DOHH2 (cell line): Measurements from ENCODE around the gene EPB41.

Experiments
- H3F3A ChIP-seq: fragments of 200-600 bp; sonication (generic), shearing (Covaris generic); 2 replicates; pipeline ENCODE4 v1.6.0; 2016; ENCODE audit warnings: antibody characterized with exemption, mild to moderate bottlenecking; ENCODE audit not compliant: control insufficient read depth, insufficient read depth
- H3K27ac ChIP-seq: fragments of 200-600 bp; sonication (generic); 2 replicates; pipeline ENCODE4 v1.5.1; 2014; ENCODE audit warnings: low read depth, mild to moderate bottlenecking, low read length, moderate library complexity
- H3K27me3 ChIP-seq: fragments of 200-600 bp; sonication (generic); 2 replicates; pipeline ENCODE4 v1.6.1; 2014; ENCODE audit warnings: mild to moderate bottlenecking, low read length, mixed read lengths; ENCODE audit not compliant: control insufficient read depth
- H3K36me3 ChIP-seq: fragments of 200-600 bp; sonication (generic); 2 replicates; pipeline ENCODE4 v1.6.1; 2014; ENCODE audit warnings: mild to moderate bottlenecking, low read length, moderate library complexity, mixed read lengths; ENCODE audit not compliant: control insufficient read depth
- H3K4me1 ChIP-seq: fragments of 200-600 bp; sonication (generic); 2 replicates; pipeline ENCODE4 v1.6.1; 2014; ENCODE audit warnings: mild to moderate bottlenecking, low read length, mixed read lengths; ENCODE audit not compliant: control insufficient read depth
- H3K4me2 ChIP-seq: fragments of 200-600 bp; sonication (generic); 2 replicates; pipeline ENCODE4 v1.6.0; 2014; ENCODE audit warnings: mild to moderate bottlenecking, low read length, moderate library complexity
- H3K4me3 ChIP-seq: fragments of 200-600 bp; sonication (generic); 2 replicates; pipeline ENCODE4 v1.5.1; 2014; ENCODE audit warnings: mild to moderate bottlenecking, low read length, mixed read lengths
- H3K79me2 ChIP-seq: fragments of 200-600 bp; sonication (generic); 2 replicates; pipeline ENCODE4 v1.6.1; 2014; ENCODE audit warnings: mild to moderate bottlenecking, low read length, mixed read lengths; ENCODE audit not compliant: control insufficient read depth
- H3K9me2 ChIP-seq: fragments of 200-600 bp; sonication (generic); replicated peaks from 2 replicates; pipeline ENCODE4 v1.6.1; 2014; ENCODE audit warnings: mild to moderate bottlenecking, low read length, mixed read lengths; ENCODE audit not compliant: control insufficient read depth
- H3K9me3 ChIP-seq: fragments of 200-600 bp; sonication (generic); 2 replicates; pipeline ENCODE4 v1.6.1; 2014; ENCODE audit warnings: antibody characterized with exemption, low read length, mixed read lengths; ENCODE audit not compliant: control insufficient read depth, insufficient read depth
- H4K20me1 ChIP-seq: fragments of 200-600 bp; sonication (generic); 2 replicates; pipeline ENCODE4 v1.6.0; 2014; ENCODE audit warnings: low read depth, mild to moderate bottlenecking, antibody characterized with exemption, low read length, moderate library complexity; ENCODE audit not compliant: control insufficient read depth, insufficient read depth
- CTCF ChIP-seq: fragments of 200-600 bp; sonication (generic); IDR thresholded peaks from one replicate; pipeline ENCODE4 v1.5.1; 2014; ENCODE audit warnings: antibody characterized with exemption, mild to moderate bottlenecking, low read depth, low read length; ENCODE audit not compliant: poor library complexity, severe bottlenecking
- EZH2phosphoT487 ChIP-seq: fragments of 200-600 bp; sonication (generic); IDR thresholded peaks from 2 replicates; pipeline ENCODE4 v1.6.1; 2017; ENCODE audit warnings: borderline replicate concordance, mild to moderate bottlenecking, antibody characterized with exemption, low read length, moderate library complexity, mixed read lengths

The EPB41 gene

GRCh38 chr1:28925350-28925891 is 11.1 kb downstream of the EPB41 start:
- peaks cover 34% of the 10 kb centered on the region for H3K4me1 ChIP-seq
- H3K36me3 ChIP-seq: no peaks in the 10 kb centered on the region
- no peaks in the 10 kb centered on the region for H3K27me3 ChIP-seq
- no peak overlapping the region for H3K4me3 ChIP-seq
- no peaks in the 10 kb centered on the region for H3K9me2 ChIP-seq
- H3K9me3 ChIP-seq: no peaks in the 10 kb centered on the region
- peaks cover 64% of the 10 kb centered on the region for H3K79me2 ChIP-seq
- H3F3A ChIP-seq: peaks cover 21% of the 10 kb centered on the region
- H3K4me2 ChIP-seq: no peak overlapping the region
- TF ChIP-seq EZH2phosphoT487 (no peak), CTCF (no peak)
- H3K27ac ChIP-seq: no peak overlapping the region
- H4K20me1 ChIP-seq: peaks cover 10% of the 10 kb centered on the region

GRCh38 chr1:28926629-28927265 is 12.4 kb downstream of the EPB41 start:
- TF ChIP-seq EZH2phosphoT487 (no peak), CTCF (no peak)
- H3F3A ChIP-seq: peaks cover 21% of the 10 kb centered on the region
- peaks cover 7% of the 10 kb centered on the region for H4K20me1 ChIP-seq
- peaks cover 64% of the 10 kb centered on the region for H3K79me2 ChIP-seq
- no peaks in the 10 kb centered on the region for H3K9me2 ChIP-seq
- no peaks in the 10 kb centered on the region for H3K36me3 ChIP-seq
- H3K9me3 ChIP-seq: no peaks in the 10 kb centered on the region
- peak overlapping the region; percentile 63 for H3K4me2 ChIP-seq
- H3K27me3 ChIP-seq: no peaks in the 10 kb centered on the region
- H3K27ac ChIP-seq: peak overlapping the region; percentile 65
- peak overlapping the region; percentile 39 for H3K4me3 ChIP-seq
- peaks cover 34% of the 10 kb centered on the region for H3K4me1 ChIP-seq

- Histone ChIP-seq H3K36me3 (no peaks in the 10 kb centered on the region), H3K4me3 (peak overlapping the region; percentile 39), H3F3A (peaks cover 21% of the 10 kb centered on the region), H3K27ac (peak overlapping the region; percentile 65), H4K20me1 (peaks cover 7% of the 10 kb centered on the region), H3K9me3 (no peaks in the 10 kb centered on the region), H3K4me2 (peak overlapping the region; percentile 63), H3K9me2 (no peaks in the 10 kb centered on the region), H3K79me2 (peaks cover 68% of the 10 kb centered on the region), H3K27me3 (no peaks in the 10 kb centered on the region), H3K4me1 (peaks cover 34% of the 10 kb centered on the region)
- TF ChIP-seq EZH2phosphoT487 (no peak), CTCF (no peak)
Measured at GRCh38 chr1:28927266-28927647, 12.9 kb downstream of the EPB41 start.
